Left ventricle myocardium inferior (tissue), 1 donor: ENCODE data around the gene PDE11A. TPM values are rescaled to one million over a fixed set of nuclear protein-coding genes. Genes with fewer than 3 reads are reported as not detected.
A peak's percentile ranks its signal among the peaks of the same experiment; 100 is the strongest.

Source experiments
- DNase-seq: peaks from one replicate; pipeline ENCODE4 v3.0.0-alpha.2; 2020
- H3K27ac ChIP-seq: fragments of 200-600 bp; replicated peaks from 2 replicates; pipeline ENCODE4 v1.8.0; 2021
- H3K27me3 ChIP-seq: fragments of 200-600 bp; 2 replicates; pipeline ENCODE4 v1.8.0; 2021; ENCODE audit warnings: low read depth
- H3K36me3 ChIP-seq: fragments of 200-600 bp; 2 replicates; pipeline ENCODE4 v1.8.0; 2021
- H3K4me1 ChIP-seq: fragments of 200-600 bp; 2 replicates; pipeline ENCODE4 v1.8.0; 2021
- H3K4me3 ChIP-seq: fragments of 200-600 bp; 2 replicates; pipeline ENCODE4 v1.8.0; 2021; ENCODE audit warnings: mild to moderate bottlenecking, moderate library complexity
- H3K9me3 ChIP-seq: fragments of 200-600 bp; replicated peaks from 2 replicates; pipeline ENCODE4 v1.8.0; 2021
- intact Hi-C: fragments of 100-400 bp; cut with micrococcal nuclease; formaldehyde crosslinking; loops from one replicate; pipeline ENCODE4 v1.11.0; 2022
- total RNA-seq: library from RNA; stranded (reverse); fragmentation: NEBNext Ultra II Directional; extraction: Animal tissue kit (Norgen Biotek cat#: 25700); gene quantifications from one replicate; pipeline ENCODE4 v1.2.1, GENCODE V29; 2021
- TF ChIP-seq, protein P1 (sequence below): fragments of 200-600 bp; IDR thresholded peaks from 2 replicates; pipeline ENCODE4 v1.8.0; 2021; ENCODE audit warnings: antibody characterized with exemption, mild to moderate bottlenecking, borderline replicate concordance
- donor health status: DM: no; HTN: yes; CAD: no; lungs with severe emphysema.

Gene PDE11A
- total RNA-seq, 1 donor from 2014 or later, result 2.5 TPM

DNA sequence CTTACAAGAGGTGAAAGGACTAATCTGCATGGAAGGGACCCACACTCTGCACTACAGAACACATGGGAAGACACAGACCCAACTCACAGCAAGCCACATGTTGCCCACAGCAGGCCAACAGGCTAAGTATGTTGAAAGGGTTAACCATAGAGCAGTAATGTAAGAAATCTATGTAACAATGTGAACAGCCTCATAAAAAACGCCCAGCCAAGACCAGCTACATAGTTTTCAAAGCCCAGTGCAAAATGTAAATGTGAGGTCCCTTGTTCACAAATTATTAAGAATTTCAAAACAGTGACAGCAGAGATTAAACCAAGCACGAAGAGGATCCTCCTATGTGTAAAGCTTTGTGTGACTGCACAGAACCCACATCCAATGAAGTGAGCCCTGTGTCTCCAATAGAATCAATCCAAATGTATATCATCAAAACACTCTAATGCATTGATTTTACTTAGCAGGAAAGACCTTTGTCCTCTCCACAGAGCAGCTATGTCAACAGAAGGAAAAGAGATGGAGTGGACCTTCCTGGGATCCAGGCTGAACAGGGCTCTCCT, 469.9 kb downstream of the PDE11A start:
- H3K4me3 ChIP-seq, result no peak overlapping the region
- DNase-seq, result no peak
- intact Hi-C loops, result loop anchor here (10.0 kb wide), 1 partner anchor 108 kb away; no protein-coding TSS in a partner anchor
- H3K4me1 ChIP-seq, result peaks cover 19% of the 10 kb centered on the region
- H3K27me3 ChIP-seq, result no peaks in the 10 kb centered on the region
- H3K9me3 ChIP-seq, result no peaks in the 10 kb centered on the region
- TF ChIP-seq, protein P1, sequence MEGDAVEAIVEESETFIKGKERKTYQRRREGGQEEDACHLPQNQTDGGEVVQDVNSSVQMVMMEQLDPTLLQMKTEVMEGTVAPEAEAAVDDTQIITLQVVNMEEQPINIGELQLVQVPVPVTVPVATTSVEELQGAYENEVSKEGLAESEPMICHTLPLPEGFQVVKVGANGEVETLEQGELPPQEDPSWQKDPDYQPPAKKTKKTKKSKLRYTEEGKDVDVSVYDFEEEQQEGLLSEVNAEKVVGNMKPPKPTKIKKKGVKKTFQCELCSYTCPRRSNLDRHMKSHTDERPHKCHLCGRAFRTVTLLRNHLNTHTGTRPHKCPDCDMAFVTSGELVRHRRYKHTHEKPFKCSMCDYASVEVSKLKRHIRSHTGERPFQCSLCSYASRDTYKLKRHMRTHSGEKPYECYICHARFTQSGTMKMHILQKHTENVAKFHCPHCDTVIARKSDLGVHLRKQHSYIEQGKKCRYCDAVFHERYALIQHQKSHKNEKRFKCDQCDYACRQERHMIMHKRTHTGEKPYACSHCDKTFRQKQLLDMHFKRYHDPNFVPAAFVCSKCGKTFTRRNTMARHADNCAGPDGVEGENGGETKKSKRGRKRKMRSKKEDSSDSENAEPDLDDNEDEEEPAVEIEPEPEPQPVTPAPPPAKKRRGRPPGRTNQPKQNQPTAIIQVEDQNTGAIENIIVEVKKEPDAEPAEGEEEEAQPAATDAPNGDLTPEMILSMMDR, result no peak
- no peaks in the 10 kb centered on the region for H3K36me3 ChIP-seq
- no peak overlapping the region for H3K27ac ChIP-seq

DNA sequence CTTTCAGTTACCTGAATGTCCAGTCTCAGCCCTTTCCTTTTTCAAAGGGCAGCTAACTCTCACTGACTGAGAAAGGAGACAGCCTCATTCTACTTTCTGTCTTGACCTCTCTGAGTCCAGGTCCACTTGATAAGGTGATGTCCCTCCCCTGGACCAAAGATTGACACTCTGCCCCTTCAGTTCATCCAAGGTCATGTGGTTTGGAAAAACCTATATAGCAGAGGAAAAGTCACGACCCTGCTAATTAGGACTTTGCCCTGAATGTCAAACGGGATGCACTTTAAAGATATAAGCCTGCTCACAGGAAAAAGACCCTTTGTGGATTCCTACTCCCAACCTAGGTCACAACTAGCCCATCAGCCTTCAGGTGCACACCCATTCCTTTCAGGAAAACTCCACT, 471.7 kb downstream of the PDE11A start:
- no peak for DNase-seq
- intact Hi-C loops, result loop anchor here (10.0 kb wide), 1 partner anchor 106 kb away; no protein-coding TSS in a partner anchor
- Histone ChIP-seq H3K9me3 (no peaks in the 10 kb centered on the region), H3K27me3 (no peaks in the 10 kb centered on the region), H3K4me1 (peaks cover 21% of the 10 kb centered on the region), H3K27ac (no peak overlapping the region), H3K4me3 (no peak overlapping the region), H3K36me3 (no peaks in the 10 kb centered on the region)
- TF ChIP-seq, protein P1, result no peak

DNA sequence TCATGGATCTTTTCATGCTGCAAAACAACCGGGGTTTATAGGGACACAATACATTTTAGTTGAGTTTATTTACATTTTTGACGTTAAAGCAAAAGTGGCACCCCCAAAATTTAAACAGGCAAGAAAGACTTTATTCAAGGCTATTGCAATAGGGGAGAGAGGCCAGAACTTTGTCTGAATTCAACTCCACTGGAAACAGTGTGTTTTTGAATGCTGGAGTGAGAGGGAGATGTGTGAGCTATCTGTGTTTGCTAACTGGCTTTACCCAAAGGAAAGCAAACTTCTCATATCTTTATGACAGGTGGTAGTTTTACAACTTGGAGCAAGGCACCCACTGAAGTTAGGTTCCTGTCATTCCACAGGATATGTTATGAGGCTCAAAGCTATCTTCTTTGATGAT, 472.6 kb downstream of the PDE11A start:
- Histone ChIP-seq H3K27me3 (no peaks in the 10 kb centered on the region), H3K36me3 (no peaks in the 10 kb centered on the region), H3K27ac (no peak overlapping the region), H3K9me3 (no peaks in the 10 kb centered on the region), H3K4me3 (no peak overlapping the region), H3K4me1 (peaks cover 21% of the 10 kb centered on the region)
- no peak for DNase-seq
- intact Hi-C loops, result loop anchor here (10.0 kb wide), 1 partner anchor 105 kb away; no protein-coding TSS in a partner anchor
- TF ChIP-seq, protein P1, result no peak

DNA sequence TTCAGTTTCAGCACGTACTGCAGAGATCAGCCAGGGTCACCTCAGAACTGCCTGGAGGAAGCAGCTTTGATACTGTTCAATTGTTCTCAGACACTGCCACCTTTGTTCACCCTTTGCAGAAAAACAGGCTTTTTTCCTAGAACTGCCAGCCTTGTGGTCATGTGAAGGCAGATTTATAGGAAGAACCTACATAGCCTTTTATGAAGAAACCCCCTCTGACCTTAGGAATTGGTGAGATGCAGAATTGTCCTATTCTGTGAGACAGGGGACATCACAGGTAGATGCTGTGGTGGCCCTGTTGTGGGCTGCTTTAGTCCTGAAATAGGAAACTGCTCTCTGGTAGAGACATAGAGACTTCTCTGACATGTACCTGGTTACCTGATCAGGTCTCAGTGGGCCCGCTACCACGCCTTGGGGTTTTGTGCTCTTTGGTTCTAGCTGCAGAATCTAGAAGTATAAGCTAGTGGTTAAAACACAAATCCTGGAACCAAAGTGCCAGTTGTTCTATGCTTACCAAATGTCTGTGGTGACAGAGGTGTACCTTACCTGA, 473.4 kb downstream of the PDE11A start:
- TF ChIP-seq, protein P1, result no peak
- H3K36me3 ChIP-seq, result no peaks in the 10 kb centered on the region
- H3K27me3 ChIP-seq, result no peaks in the 10 kb centered on the region
- H3K27ac ChIP-seq, result peak overlapping the region; percentile 67
- DNase-seq, result no peak
- H3K4me1 ChIP-seq, result peaks cover 21% of the 10 kb centered on the region
- intact Hi-C loops, result no loop called here
- H3K4me3 ChIP-seq, result peak overlapping the region; percentile 9
- H3K9me3 ChIP-seq, result no peaks in the 10 kb centered on the region

DNA sequence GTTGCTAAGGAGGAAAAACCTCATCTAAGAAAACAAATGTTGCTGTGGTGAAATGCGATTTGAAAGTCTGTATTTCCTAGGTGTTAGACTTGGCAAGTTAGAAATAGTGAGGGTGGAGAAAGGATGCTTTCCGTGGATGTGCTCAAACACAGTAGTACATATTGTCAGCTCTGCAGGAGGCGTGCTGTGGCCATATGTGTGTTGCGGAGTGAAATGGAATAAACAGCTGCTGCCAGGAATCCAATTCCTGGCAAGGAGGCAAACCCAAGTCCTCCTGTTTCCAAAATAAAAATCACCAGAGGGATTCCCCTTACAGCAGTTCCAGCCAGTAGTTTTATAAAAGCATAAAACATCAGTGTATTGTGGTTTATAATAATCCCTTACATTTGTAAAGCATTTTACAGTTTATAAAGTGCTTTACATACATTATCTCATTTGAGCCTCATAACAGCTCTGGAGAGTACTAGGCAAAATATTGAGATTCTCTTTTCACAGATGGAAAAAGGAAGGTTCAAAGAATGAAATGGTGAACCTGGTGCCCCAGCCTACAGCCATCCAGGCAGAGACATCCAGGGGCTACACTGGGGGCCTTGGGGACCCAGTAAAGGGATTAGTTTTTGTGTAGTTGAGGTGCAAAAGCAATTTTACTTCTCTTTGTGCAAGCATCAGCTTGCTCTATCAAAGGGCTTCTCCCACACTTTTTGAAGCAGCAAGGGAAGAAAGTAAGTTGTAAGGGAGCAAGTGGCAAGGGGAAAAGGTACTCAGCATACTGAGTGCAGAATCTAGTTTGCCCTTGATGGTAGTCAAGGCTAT, 474.0 kb downstream of the PDE11A start:
- DNase-seq, result peak; percentile 44
- TF ChIP-seq, protein P1, result peak; percentile 5

More for the DNA sequence above, 474.0 kb downstream of the PDE11A start:
- peak overlapping the region; percentile 67 for H3K27ac ChIP-seq
- intact Hi-C loops, result no loop called here
- H3K9me3 ChIP-seq, result no peaks in the 10 kb centered on the region
- no peaks in the 10 kb centered on the region for H3K27me3 ChIP-seq
- peaks cover 21% of the 10 kb centered on the region for H3K4me1 ChIP-seq
- peak overlapping the region; percentile 9 for H3K4me3 ChIP-seq
- no peaks in the 10 kb centered on the region for H3K36me3 ChIP-seq
